ENCODE results near the gene MEGF11. TPM values are rescaled to one million over a fixed set of nuclear protein-coding genes. Genes with fewer than 3 reads are reported as not detected.

MEGF11 gene
- total and polyA plus RNA-seq, 2 donors (not counting 1 experiment from before 2014, with no cell fraction given) = under 0.01 TPM; not detected in 1

- no peak overlapping the region for H3K4me3 ChIP-seq (replicated peaks in 1 of 4; ENCODE audit: control extremely low read depth in 1 of 4, insufficient read depth in 1 of 4, low read depth in 3 of 4, low read length in 4 of 4)
- no peaks in the 10 kb centered on the region for H4K20me1 ChIP-seq (ENCODE audit: control insufficient read depth, extremely low read depth, insufficient read depth, low read length)
- H3K36me3 ChIP-seq (ENCODE audit: control insufficient read depth, insufficient read depth, low read length) = no peaks in the 10 kb centered on the region
- no peaks in the 10 kb centered on the region for H3K79me2 ChIP-seq (ENCODE audit: control insufficient read depth, insufficient read depth, low read length)
- H3K27ac ChIP-seq (ENCODE audit: insufficient read depth, low read length) = no peak overlapping the region
- TF ChIP-seq, protein P1, sequence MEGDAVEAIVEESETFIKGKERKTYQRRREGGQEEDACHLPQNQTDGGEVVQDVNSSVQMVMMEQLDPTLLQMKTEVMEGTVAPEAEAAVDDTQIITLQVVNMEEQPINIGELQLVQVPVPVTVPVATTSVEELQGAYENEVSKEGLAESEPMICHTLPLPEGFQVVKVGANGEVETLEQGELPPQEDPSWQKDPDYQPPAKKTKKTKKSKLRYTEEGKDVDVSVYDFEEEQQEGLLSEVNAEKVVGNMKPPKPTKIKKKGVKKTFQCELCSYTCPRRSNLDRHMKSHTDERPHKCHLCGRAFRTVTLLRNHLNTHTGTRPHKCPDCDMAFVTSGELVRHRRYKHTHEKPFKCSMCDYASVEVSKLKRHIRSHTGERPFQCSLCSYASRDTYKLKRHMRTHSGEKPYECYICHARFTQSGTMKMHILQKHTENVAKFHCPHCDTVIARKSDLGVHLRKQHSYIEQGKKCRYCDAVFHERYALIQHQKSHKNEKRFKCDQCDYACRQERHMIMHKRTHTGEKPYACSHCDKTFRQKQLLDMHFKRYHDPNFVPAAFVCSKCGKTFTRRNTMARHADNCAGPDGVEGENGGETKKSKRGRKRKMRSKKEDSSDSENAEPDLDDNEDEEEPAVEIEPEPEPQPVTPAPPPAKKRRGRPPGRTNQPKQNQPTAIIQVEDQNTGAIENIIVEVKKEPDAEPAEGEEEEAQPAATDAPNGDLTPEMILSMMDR (conservative IDR thresholded peaks at IDR 0.05 in 1 of 2, IDR thresholded peaks at IDR 0.05 in 1 of 2; ENCODE audit: low read depth in 1 of 2, low read length in 2 of 2) = no peak
- TF ChIP-seq EZH2 (IDR thresholded peaks at IDR 0.05; ENCODE audit: low read length, missing control alignments) = no peak
- H3K9me3 ChIP-seq (ENCODE audit: control insufficient read depth, insufficient read depth, low read depth, low read length) = no peaks in the 10 kb centered on the region
- no peak overlapping the region for H3K4me2 ChIP-seq (ENCODE audit: extremely low read depth, insufficient read depth, low read length)
- H3K27me3 ChIP-seq (ENCODE audit: control insufficient read depth, insufficient read depth, low read length) = peaks cover 8% of the 10 kb centered on the region
- no peak for DNase-seq (ENCODE audit: low read depth in 2 of 2)
- H3K4me1 ChIP-seq (ENCODE audit: control insufficient read depth, extremely low read depth, insufficient read depth, low read length) = no peaks in the 10 kb centered on the region
- no peak overlapping the region for H2AFZ ChIP-seq (ENCODE audit: low read length)
- H3K9ac ChIP-seq (ENCODE audit: insufficient read depth, low read length) = no peak overlapping the region
Observed at GRCh38 chr15:65996901-65997300, 256.6 kb downstream of the MEGF11 start.

- no peak for TF ChIP-seq EZH2 (IDR thresholded peaks at IDR 0.05; ENCODE audit: low read length, missing control alignments)
- TF ChIP-seq, protein P1 (conservative IDR thresholded peaks at IDR 0.05 in 1 of 2, IDR thresholded peaks at IDR 0.05 in 1 of 2; ENCODE audit: low read depth in 1 of 2, low read length in 2 of 2) = no peak
- Histone ChIP-seq H2AFZ (ENCODE audit: low read length) (no peak overlapping the region), H4K20me1 (ENCODE audit: control insufficient read depth, extremely low read depth, insufficient read depth, low read length) (peaks cover 3% of the 10 kb centered on the region), H3K4me1 (ENCODE audit: control insufficient read depth, extremely low read depth, insufficient read depth, low read length) (no peaks in the 10 kb centered on the region), H3K9me3 (ENCODE audit: control insufficient read depth, insufficient read depth, low read depth, low read length) (no peaks in the 10 kb centered on the region), H3K9ac (ENCODE audit: insufficient read depth, low read length) (no peak overlapping the region), H3K4me3 (replicated peaks in 1 of 4; ENCODE audit: control extremely low read depth in 1 of 4, insufficient read depth in 1 of 4, low read depth in 3 of 4, low read length in 4 of 4) (no peak overlapping the region), H3K27me3 (ENCODE audit: control insufficient read depth, insufficient read depth, low read length) (peaks cover 13% of the 10 kb centered on the region), H3K79me2 (ENCODE audit: control insufficient read depth, insufficient read depth, low read length) (no peaks in the 10 kb centered on the region), H3K36me3 (ENCODE audit: control insufficient read depth, insufficient read depth, low read length) (no peaks in the 10 kb centered on the region), H3K27ac (ENCODE audit: insufficient read depth, low read length) (no peak overlapping the region), H3K4me2 (ENCODE audit: extremely low read depth, insufficient read depth, low read length) (no peak overlapping the region)
- DNase-seq (ENCODE audit: low read depth in 2 of 2) = no peak
Observed at GRCh38 chr15:65994832-65995231, 258.7 kb downstream of the MEGF11 start.

- Histone ChIP-seq H3K27ac (ENCODE audit: insufficient read depth, low read length) (no peak overlapping the region), H3K27me3 (ENCODE audit: control insufficient read depth, insufficient read depth, low read length) (peaks cover 14% of the 10 kb centered on the region), H2AFZ (ENCODE audit: low read length) (no peak overlapping the region), H3K4me1 (ENCODE audit: control insufficient read depth, extremely low read depth, insufficient read depth, low read length) (no peaks in the 10 kb centered on the region), H3K9me3 (ENCODE audit: control insufficient read depth, insufficient read depth, low read depth, low read length) (no peaks in the 10 kb centered on the region), H3K4me3 (replicated peaks in 1 of 4; ENCODE audit: control extremely low read depth in 1 of 4, insufficient read depth in 1 of 4, low read depth in 3 of 4, low read length in 4 of 4) (no peak overlapping the region), H3K79me2 (ENCODE audit: control insufficient read depth, insufficient read depth, low read length) (no peaks in the 10 kb centered on the region), H3K36me3 (ENCODE audit: control insufficient read depth, insufficient read depth, low read length) (no peaks in the 10 kb centered on the region), H3K9ac (ENCODE audit: insufficient read depth, low read length) (no peak overlapping the region), H3K4me2 (ENCODE audit: extremely low read depth, insufficient read depth, low read length) (no peak overlapping the region), H4K20me1 (ENCODE audit: control insufficient read depth, extremely low read depth, insufficient read depth, low read length) (peaks cover 3% of the 10 kb centered on the region)
- no peak for DNase-seq (ENCODE audit: low read depth in 2 of 2)
- TF ChIP-seq EZH2 (IDR thresholded peaks at IDR 0.05; ENCODE audit: low read length, missing control alignments) = no peak
Observed at GRCh38 chr15:65993762-65994161, 259.8 kb downstream of the MEGF11 start.
